Left lobe of liver (tissue), 2 donors: Measurements from ENCODE around the gene ITGB7. TPM values are rescaled to one million over a fixed set of nuclear protein-coding genes. Genes with fewer than 3 reads are reported as not detected.
A peak's percentile ranks its signal among the peaks of the same experiment; 100 is the strongest.

Experiments
- ATAC-seq: fragments of 200-7000 bp; cut with Tn5 transposase; one replicate; pipeline ENCODE4 v1.9.1; 2020; ENCODE audit warnings: mild to moderate bottlenecking, moderate library complexity
- DNase-seq: peaks from one replicate; pipeline ENCODE4 v3.0.0-alpha.2; 2020; ENCODE audit warnings: low spot score
- total RNA-seq: library from RNA; stranded (reverse); gene quantifications from one replicate; pipeline ENCODE4 v1.2.1, GENCODE V29; 2021
- donor health status: DM: no; HTN: no; CAD: no; lungs with moderate emphysema.
- donor health status: DM: no; HTN: yes; CAD: no.

Gene ITGB7
- total RNA-seq, 1 donor from 2014 or later: 8.6 TPM

GRCh38 chr12:53231671-53231920 is 24.5 kb upstream of the ITGB7 start:
- ATAC-seq (no peak), DNase-seq (no peak)

- DNase-seq (no peak), ATAC-seq (peak; percentile 22)
These were observed 23.2 kb upstream of the ITGB7 start for GRCh38 chr12:53230108-53230845.

GRCh38 chr12:53229454-53229853 is 22.4 kb upstream of the ITGB7 start:
- no peak for ATAC-seq
- DNase-seq: no peak

- DNase-seq (no peak), ATAC-seq (no peak)
These were observed 20.8 kb upstream of the ITGB7 start for GRCh38 chr12:53227836-53228235.

DNA sequence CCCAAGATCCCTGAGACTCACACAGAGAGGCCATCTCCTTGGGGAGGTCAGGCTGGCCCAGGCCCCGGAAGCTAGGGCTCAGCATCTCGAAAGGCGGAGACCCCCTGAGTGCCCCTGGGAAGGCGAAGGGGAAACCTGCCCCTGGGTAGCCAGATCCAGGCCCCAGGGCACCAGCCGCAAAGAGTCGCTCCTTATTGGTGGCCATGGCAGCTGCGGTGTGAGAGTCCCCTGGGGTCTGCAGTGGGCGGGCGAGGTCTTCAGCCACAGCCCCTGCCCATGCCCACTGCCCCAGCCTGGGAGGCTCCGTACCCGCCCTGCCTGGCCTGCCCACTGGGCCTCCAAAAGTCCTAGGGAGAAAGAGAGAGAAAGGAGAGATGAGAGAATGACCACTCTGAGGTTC is 20.3 kb upstream of the ITGB7 start:
- no peak for DNase-seq
- no peak for ATAC-seq

- DNase-seq: no peak
These were observed 19.8 kb upstream of the ITGB7 start for GRCh38 chr12:53226815-53227214.

GRCh38 chr12:53225635-53226424 is 18.8 kb upstream of the ITGB7 start:
- ATAC-seq: no peak
- DNase-seq: no peak

More at GRCh38 chr12:53226815-53227214, 19.8 kb upstream of the ITGB7 start:
- ATAC-seq: no peak

- ATAC-seq: no peak
- DNase-seq: no peak
These were observed 18.0 kb upstream of the ITGB7 start for GRCh38 chr12:53224897-53225634.

DNA sequence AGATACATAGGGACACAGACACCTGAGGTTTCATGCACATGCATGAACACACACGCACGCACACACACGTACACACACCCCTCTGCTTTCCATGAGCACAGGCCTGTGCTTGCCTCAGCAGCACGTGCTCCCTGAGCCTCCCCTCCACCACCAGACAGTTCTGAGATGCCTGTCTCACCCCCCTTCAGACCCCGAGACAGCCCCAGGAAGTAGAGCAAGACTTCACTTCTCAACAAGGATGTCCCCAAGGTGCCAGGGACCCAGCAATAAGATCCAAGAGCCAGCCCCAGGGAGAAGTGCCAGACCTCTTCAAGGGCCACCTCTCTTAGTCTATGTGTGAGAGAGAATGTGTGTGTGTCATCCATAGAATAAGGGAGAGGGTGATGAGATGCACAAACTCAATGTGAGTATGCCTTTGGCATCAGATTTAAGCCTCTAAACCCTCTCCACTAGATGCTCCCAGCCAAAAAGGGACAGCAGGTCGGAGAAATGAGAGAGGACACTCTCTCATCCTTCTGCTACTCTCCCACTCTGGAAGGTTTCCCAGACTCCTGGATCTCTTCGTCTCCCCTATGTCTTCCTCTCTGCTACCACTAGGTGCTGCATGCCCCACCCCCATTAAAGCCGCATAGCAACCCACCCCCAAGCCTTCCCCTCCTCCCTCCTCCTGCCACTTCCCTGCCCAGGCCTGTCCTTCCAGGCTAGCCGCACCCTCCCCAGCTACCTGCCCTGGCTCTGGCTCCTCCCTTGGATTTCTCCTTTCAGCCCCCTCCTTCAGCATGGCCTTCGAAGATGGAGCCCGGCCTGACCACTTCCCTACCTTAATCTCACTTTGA is 17.2 kb upstream of the ITGB7 start:
- ATAC-seq: no peak
- no peak for DNase-seq

GRCh38 chr12:53223389-53224060 is 16.5 kb upstream of the ITGB7 start:
- DNase-seq (no peak), ATAC-seq (no peak)

GRCh38 chr12:53222806-53223261 is 15.8 kb upstream of the ITGB7 start:
- no peak for DNase-seq

DNA sequence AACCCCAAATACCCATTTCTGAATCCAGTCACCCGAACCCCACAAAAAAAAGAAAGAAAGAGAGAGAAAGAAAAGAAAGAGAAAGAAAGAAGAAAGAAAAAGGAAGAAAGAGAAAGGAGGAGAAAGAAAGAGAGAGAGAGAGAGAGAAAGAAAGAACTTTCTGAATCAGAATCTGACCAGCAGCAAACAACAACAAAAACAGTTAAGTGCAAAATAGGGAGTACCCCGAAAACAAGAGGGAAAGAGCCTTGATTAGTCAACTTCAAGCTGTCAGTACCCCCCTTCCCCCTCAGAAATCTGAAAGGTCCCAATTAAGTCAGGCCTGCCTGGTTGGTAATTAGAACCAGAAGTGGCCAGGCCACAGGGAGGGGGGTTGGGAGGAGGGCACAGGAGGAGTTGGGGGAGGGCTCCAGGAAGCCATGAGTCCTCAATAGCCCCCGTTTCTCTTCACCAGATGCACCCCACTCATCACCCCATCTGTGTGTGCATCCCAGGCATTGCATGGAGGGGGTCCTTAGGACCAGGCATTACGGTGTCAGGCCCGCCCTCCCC is 15.2 kb upstream of the ITGB7 start:
- DNase-seq: no peak
- ATAC-seq: no peak

More at GRCh38 chr12:53222806-53223261, 15.8 kb upstream of the ITGB7 start:
- no peak for ATAC-seq

DNA sequence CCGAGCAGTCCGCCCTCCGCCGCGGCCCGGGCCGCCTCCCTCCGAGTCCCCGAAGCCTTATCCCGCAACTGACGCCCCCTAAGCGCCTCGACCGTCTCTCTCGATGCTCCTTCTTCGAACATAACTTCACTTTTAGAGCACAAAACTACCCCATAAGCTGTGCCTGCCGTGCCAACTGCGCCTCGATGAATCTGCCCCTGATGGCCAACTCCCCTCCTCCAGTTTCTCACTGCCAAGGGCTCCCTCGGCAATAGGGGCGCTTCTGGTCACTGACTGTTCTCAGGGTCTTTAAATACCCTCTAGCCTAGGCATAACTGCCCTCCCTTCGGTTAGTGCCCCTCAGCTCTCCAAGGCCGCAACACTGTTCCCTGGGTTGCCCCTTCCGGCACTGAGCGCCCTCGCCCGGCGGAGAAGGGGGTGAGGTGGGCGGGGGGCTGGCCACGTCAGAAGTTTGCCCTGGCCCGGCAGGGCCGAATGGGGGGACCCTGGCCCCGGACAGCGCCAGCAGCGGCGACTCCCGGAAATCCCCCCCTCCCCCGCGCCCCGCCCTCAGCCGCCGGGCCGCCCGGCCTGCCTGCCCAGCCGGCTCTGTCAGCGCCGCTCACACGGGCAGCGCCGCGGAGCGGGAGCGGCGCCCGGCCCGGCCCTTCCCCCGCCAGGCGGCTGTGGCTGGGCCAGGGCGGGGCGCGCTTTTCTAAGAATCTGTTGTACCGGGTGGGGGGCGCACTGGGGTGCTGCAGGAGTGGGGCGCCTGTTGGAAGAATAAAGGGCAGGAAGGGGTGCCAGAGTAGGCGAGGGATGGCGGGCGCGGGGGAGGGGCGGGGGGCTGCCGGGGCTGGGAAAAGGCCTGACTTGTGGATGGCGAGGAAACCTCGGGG is 14.4 kb upstream of the ITGB7 start:
- ATAC-seq (peak; percentile 76), DNase-seq (peak; percentile 72)

- ATAC-seq (peak; percentile 86), DNase-seq (peak; percentile 84)
These were observed 13.7 kb upstream of the ITGB7 start for GRCh38 chr12:53220694-53221202.

- ATAC-seq: peak; percentile 6
- no peak for DNase-seq
These were observed 13.1 kb upstream of the ITGB7 start for GRCh38 chr12:53219956-53220693.

DNA sequence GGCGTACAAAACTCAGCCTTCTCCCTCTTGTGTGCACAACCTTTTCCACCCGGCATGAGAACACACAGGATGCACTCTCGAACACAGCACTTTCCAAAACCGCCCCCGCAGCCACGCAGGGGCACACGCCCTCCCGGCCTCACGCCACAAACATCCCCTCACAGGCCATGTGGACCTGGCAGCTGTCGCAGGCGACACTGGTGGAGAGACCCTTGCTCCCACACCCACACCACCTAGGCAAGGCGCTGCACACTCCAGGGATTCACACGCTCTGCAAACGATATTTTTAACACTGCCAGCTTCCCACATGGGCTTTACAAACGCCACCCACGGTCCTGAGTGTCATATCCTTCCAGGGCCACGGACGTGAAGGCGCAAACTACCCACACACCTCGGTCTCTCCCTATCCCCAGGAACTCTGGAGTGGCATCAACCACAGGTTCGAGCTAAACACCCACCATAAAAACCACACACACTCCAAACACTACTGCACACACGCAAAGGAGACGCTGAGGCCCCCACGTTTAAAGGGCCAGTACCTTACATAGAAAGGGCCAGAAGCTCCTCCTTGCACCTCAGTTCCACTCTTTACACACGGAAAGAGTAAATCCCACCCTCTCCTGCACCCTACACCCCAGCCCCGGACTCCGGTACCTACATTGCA is 12.4 kb upstream of the ITGB7 start:
- no peak for DNase-seq
- no peak for ATAC-seq

GRCh38 chr12:53218551-53219291 is 11.7 kb upstream of the ITGB7 start:
- DNase-seq (no peak), ATAC-seq (no peak)
